ENCODE measurements around the gene HMG20B. TPM values are rescaled to one million over a fixed set of nuclear protein-coding genes. Genes with fewer than 3 reads are reported as not detected.

HMG20B gene
- 88.2 and 115 TPM in 2 replicates for total RNA-seq

DNA sequence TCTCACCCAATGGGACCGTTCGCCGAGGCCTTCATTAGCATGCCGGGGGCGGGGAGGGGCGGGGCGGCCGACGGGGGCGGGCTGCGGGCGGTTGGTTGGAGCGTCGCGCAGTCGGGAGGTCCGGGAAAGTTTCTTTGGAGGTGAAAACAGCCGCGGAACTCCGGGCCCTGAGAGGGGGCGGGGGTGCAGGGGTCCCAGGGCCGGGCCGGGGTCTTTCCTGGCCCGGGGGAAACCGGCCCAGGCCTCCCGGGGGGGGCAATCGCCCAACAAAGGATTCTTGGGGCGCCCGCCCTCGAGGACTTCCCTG, at the start of gene HMG20B:
HMG20B (plus strand) TSS at position 90 of the 307 bp plus-strand sequence. CDS start 366 bp downstream, outside the sequence.

DNA sequence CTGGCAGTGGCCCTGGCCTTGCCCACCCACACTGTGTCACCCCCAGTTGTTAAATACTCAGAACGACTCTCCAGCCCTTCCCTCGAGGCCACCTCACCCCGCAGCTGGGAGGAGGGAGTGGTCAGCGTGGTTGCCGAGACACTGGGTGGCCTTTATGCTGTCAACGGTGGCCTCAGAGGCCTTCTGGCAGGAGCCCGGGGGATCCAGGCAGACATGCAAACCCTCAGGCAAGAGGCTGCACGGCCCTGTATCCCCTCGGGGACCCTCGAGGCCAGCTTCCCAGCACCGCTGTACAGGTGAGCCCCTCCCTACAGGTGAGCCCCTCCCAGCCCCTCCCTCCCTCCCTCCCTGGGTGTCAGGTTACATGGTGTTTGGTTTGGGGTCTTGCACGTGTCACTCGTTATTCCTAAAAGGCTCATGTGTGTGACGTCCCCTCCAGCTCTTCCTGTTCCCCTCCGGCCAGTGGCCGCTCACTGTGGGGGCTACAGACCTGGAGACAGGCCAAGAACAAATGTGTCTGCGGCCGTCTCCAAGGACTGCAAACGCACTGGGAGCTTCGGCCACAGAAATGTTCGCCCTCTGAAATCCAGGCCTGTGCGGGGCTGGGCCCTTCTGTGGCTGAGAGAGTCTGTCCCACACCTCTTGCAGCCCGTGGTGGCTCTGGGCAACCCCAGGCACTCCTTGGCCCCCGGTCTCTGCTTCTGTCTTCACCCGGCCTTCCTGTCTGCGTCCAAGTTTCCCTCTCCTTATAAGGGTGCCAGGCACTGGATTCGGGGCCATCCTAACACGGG, 33.6 kb upstream of the HMG20B start, which contains the start of gene TEKTIP1:
TEKTIP1 (plus strand) TSS at position 210 of the 791 bp plus-strand sequence; CDS start at position 214, 4 bp downstream.

DNA sequence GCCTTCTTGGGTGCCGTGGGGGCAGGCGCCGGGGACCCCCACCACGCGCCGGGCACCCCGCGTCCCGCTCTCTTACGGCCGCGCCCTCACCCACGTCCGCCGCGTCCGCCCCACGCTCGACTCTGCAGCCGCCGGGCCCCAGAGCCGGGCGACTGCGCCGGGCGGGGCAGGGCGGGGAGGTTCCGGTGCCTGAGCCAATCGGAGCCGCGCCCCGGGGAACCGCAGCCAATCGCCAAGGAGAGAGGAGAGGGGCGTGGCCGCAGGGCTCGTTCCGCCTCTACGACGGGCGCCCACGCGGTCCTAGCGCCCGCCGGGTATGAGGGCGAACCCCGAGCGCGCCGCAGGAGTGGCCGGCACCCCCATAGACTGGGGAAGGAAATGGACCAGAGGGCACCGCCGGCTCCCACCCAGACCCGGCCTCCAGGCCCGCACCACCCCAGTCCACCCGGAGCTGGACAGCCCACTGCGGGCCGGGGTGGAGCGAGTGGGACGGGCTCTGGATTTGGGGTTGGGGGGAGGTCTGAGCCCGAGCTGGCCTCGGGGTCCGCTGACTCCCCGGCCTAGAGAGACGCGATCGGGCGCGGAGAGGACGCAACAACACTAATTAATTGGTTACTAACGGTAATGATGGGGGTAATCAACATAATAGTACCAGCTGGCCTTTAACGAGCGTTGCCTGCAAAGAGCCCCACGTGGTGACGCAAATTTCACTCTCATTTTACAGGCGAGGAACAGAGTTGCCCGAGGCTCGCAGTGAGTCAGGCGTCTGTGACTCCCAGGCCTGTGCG, 15.1 kb upstream of the HMG20B start, which contains the start of gene MFSD12:
MFSD12 (minus strand) TSS at position 126 of the 788 bp plus-strand sequence. CDS start 183 bp downstream, outside the sequence.

DNA sequence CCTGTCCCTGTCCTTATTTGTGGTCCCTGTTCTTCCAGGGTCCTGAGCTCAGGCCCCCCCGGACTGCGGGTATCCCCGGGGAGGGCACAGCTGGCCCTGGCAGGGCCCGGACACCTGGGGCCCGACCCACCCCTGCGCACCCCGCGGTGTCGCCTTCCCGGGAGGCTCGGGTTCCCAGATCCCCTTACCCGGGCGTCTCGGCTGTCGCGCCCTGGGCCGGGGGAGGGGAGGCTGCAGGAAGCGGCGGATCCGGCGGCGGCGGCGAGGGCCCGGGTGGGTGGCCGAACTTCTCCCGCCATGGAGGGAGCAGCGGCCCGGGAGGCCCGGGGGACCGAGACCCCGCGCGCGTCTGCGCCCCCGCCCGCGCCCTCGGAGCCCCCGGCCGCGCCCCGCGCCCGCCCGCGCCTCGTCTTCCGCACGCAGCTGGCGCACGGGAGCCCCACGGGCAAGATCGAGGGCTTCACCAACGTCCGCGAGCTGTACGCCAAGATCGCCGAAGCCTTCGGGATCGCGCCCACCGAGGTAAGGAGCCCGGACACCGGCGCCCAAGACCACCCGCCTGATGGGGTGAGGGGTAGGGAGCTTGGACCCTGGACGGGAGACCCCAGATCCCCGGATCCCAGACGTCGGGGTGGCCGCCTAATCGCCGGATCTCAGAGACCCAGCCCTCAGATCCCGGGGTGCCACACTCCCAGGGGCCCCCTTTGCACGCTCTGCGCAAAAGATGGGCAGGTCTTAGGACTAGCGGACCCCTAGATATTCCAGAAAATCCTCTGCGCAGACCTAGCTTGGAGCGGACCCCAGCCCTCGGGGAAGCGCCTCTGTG, 12.8 kb downstream of the HMG20B start, which contains the start of gene GIPC3:
GIPC3 (plus strand) TSS at position 178 of the 826 bp plus-strand sequence; CDS start at position 298, 120 bp downstream.

DNA sequence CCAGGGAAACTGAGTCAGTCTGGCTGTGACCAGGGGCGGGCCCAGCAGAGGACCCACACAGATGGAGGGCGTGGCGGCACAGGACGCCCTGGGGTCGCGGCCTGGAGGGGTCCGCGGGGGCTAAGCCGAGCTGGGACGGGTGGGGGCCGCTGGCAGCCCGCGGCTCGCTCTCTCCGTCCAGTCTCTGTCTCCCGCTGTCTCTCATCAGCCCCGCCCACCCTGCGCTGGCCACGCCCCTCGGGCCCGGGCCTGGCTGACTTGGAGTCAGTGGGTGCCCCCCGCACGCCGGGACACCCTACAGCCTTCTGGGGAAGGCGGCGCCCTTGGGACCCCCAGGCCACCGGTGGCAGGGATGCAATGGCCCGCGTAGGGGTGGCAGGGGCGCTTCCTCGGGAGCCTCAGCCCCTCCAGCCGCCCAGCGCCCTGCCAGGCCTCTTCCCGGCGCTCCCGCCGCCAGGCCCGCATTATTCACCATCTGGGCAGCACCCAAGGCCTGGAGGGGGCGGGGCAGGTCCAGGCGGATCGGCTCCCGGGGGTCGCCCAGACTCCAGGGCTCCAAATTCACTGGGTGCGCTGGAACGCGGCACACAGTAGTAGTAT, 34.0 kb downstream of the HMG20B start, which contains the start of gene TBXA2R:
TBXA2R (minus strand) TSS at position 186 of the 600 bp plus-strand sequence. CDS start 6,241 bp downstream, outside the sequence.

DNA sequence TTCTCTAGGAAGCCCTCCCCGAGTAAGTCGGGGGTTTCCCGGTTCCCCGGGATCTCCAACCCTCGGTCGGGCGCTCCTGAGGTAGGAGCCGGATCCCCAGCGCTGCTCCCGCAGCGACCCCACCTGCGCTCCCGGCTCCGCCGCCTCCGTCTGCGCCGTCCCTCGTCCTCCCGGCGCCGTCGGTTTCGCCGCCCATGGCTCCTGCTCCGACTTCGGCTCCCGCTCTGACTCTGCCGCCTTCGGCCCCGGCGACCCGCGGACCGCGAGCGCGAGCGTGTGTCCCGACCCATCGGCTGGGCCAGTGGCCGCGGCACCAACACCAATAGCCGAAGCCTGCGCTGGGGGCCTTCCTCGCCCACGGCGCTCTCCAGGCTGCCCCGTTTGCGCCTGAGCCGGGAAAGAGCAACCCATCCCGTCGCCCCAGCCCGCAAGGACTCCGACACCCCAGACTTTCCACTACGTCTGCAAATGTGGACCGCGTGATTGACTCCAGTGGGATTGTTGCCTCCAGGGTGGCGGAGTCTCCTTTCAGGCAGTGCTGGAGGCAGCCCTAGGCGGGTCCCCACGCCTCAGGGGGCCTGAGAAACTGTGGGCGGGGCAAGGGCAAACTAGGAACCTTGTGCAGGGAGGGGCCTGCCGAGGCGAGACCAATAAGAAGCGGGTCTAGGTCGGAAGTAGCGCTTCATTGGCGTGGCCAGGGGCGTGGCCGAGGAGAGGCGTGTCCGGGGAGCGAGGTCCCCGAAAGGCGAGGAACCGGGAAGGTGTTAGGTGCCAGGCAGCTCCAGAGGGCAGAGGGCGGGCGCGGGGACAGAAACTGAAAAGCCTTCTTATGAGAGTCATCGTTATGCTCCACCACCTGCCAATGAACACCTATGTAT, 54.0 kb downstream of the HMG20B start, which contains the start of gene CACTIN:
CACTIN (minus strand) TSS at position 318 of the 878 bp plus-strand sequence; CDS start at position 290, 28 bp downstream.

Other genes with a start within 250 kb of the HMG20B start
- 17.6 and 24.9 TPM in 2 replicates for gene NFIC, start 206.4 kb upstream of the HMG20B start, total RNA-seq
- gene SMIM24, start 92.4 kb upstream of the HMG20B start, total RNA-seq, result not detected in 2 replicates
- not detected in 2 replicates for gene SMIM44, start 89.5 kb upstream of the HMG20B start, total RNA-seq
- 23.4 and 39.8 TPM in 2 replicates for gene DOHH, start 72.3 kb upstream of the HMG20B start, total RNA-seq
- gene FZR1, start 66.6 kb upstream of the HMG20B start, total RNA-seq, result 28.0 and 47.8 TPM in 2 replicates
- not detected in 2 replicates for gene TEKTIP1, start 33.8 kb upstream of the HMG20B start, total RNA-seq
- 46.5 and 62.0 TPM in 2 replicates for gene MFSD12, start 15.4 kb upstream of the HMG20B start, total RNA-seq
- not detected in 2 replicates for gene GIPC3, start 12.5 kb downstream of the HMG20B start, total RNA-seq
- 0.23 TPM in 2 replicates for gene TBXA2R, start 33.9 kb downstream of the HMG20B start, total RNA-seq
- 31.4 and 36.1 TPM in 2 replicates for gene CACTIN, start 53.8 kb downstream of the HMG20B start, total RNA-seq
- gene PIP5K1C, start 127.5 kb downstream of the HMG20B start, total RNA-seq, result 9.6 and 10.5 TPM in 2 replicates
- gene TJP3, start 135.4 kb downstream of the HMG20B start, total RNA-seq, result under 0.01 and 1.7 TPM in 2 replicates
- 15.5 and 16.0 TPM in 2 replicates for gene APBA3, start 188.7 kb downstream of the HMG20B start, total RNA-seq
- 56.5 and 77.3 TPM in 2 replicates for gene MRPL54, start 189.7 kb downstream of the HMG20B start, total RNA-seq
- gene RAX2, start 199.3 kb downstream of the HMG20B start, total RNA-seq, result not detected in 2 replicates
- not detected in 2 replicates for gene MATK, start 213.4 kb downstream of the HMG20B start, total RNA-seq

Data from hair follicular keratinocyte (primary cell).